GM19463 (cell line): ENCODE measurements around the gene RASA4B.
A peak's percentile ranks its signal among the peaks of the same experiment; 100 is the strongest.
"Not testable (repeated sequence)": the region's sequence is repeated elsewhere in the genome, so short reads cannot be mapped to it uniquely, and the experiment has no call there.

Experiments used
- ATAC-seq: cut with Tn5 transposase; IDR thresholded peaks from one replicate; pipeline ENCODE4 v1.9.1; 2021; ENCODE audit warnings: mild to moderate bottlenecking, moderate library complexity; ENCODE audit not compliant: unreplicated experiment

RASA4B gene

GRCh38 chr7:102455596-102455995 lies 62.0 kb downstream of the RASA4B start:
- ATAC-seq, result no peak

GRCh38 chr7:102454932-102455331 lies 62.6 kb downstream of the RASA4B start:
- ATAC-seq, result not testable (repeated sequence)

GRCh38 chr7:102454468-102454867 lies 63.1 kb downstream of the RASA4B start:
- no peak for ATAC-seq

- no peak for ATAC-seq
Measured at GRCh38 chr7:102453319-102453718, 64.3 kb downstream of the RASA4B start.

- ATAC-seq, result no peak
Measured at GRCh38 chr7:102452451-102452850, 65.1 kb downstream of the RASA4B start.

- no peak for ATAC-seq
Measured at GRCh38 chr7:102451371-102452054, 66.1 kb downstream of the RASA4B start.

GRCh38 chr7:102450242-102450641 lies 67.3 kb downstream of the RASA4B start:
- ATAC-seq, result peak; percentile 65

- no peak for ATAC-seq
Measured at GRCh38 chr7:102449136-102449535, 68.4 kb downstream of the RASA4B start.

- no peak for ATAC-seq
Measured at GRCh38 chr7:102447311-102447710, 70.3 kb downstream of the RASA4B start.

GRCh38 chr7:102446387-102447156 lies 71.0 kb downstream of the RASA4B start:
- no peak for ATAC-seq

- no peak for ATAC-seq
Measured at GRCh38 chr7:102445674-102446071, 71.9 kb downstream of the RASA4B start.

GRCh38 chr7:102444961-102445673 lies 72.5 kb downstream of the RASA4B start:
- peak; percentile 43 for ATAC-seq

GRCh38 chr7:102439963-102440795 lies 77.4 kb downstream of the RASA4B start:
- ATAC-seq, result no peak

GRCh38 chr7:102436118-102436517 lies 81.5 kb downstream of the RASA4B start:
- ATAC-seq, result no peak

GRCh38 chr7:102434039-102434486 lies 83.5 kb downstream of the RASA4B start:
- ATAC-seq, result no peak

- peak; percentile 64 for ATAC-seq
Measured at GRCh38 chr7:102433219-102434038, 84.1 kb downstream of the RASA4B start, which contains the start of gene ORAI2. Gene ORAI2 (plus strand): TSS chr7:102433575. CDS start chr7:102438957, 5,382 bp downstream.
